CD4-positive, alpha-beta T cell treated with Interleukin-12 subunit alpha and Interleukin-12 subunit beta, for 1 hour (primary cell): Measurements from ENCODE around the gene CRYBA2.

ENCODE experiments used
- DNase-seq: peaks from one replicate; pipeline ENCODE4 v3.0.0-alpha.2; 2020

CRYBA2 gene

GRCh38 chr2:218952160-218952559 is 41.1 kb downstream of the CRYBA2 start:
- no peak for DNase-seq

GRCh38 chr2:218946621-218947020 is 46.6 kb downstream of the CRYBA2 start:
- no peak for DNase-seq

GRCh38 chr2:218944759-218945404 is 48.3 kb downstream of the CRYBA2 start:
- no peak for DNase-seq
